ENCODE results near the gene MAG. TPM values are rescaled to one million over a fixed set of nuclear protein-coding genes. Genes with fewer than 3 reads are reported as not detected.

Gene MAG
- total and polyA plus RNA-seq, 10 of the 15 experiments (the other 5 are each of a cell fraction or from before 2014, with no cell fraction given) = 0.03 to 0.82 (median 0.17) TPM; not detected in 2

DNA sequence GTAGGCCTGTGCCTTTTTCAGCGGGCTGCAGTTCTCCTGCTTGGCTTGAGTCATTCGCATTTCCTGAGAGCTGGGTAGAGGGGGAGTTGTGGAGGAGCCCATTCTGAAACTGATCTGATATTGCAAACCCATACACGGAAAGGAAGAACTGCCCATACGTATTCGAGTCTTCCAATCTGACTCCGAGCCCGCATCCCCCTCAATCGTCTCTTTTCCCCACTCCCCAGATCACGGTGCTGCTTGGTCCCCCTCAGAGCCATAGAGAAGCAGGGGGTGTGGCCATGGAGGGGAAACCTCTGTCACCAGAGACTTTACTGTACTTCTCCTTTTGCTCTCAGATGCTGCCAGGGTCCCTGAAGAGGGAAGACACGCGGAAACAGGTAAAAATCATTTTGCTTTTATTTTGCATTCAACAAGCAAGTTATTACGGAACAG lies 36.9 kb downstream of the MAG start, which contains the start of gene CD22 (continued):
- TF ChIP-seq, protein P1, sequence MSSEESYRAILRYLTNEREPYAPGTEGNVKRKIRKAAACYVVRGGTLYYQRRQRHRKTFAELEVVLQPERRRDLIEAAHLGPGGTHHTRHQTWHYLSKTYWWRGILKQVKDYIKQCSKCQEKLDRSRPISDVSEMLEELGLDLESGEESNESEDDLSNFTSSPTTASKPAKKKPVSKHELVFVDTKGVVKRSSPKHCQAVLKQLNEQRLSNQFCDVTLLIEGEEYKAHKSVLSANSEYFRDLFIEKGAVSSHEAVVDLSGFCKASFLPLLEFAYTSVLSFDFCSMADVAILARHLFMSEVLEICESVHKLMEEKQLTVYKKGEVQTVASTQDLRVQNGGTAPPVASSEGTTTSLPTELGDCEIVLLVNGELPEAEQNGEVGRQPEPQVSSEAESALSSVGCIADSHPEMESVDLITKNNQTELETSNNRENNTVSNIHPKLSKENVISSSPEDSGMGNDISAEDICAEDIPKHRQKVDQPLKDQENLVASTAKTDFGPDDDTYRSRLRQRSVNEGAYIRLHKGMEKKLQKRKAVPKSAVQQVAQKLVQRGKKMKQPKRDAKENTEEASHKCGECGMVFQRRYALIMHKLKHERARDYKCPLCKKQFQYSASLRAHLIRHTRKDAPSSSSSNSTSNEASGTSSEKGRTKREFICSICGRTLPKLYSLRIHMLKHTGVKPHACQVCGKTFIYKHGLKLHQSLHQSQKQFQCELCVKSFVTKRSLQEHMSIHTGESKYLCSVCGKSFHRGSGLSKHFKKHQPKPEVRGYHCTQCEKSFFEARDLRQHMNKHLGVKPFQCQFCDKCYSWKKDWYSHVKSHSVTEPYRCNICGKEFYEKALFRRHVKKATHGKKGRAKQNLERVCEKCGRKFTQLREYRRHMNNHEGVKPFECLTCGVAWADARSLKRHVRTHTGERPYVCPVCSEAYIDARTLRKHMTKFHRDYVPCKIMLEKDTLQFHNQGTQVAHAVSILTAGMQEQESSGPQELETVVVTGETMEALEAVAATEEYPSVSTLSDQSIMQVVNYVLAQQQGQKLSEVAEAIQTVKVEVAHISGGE (CRISPR knock-in tag; IDR thresholded peaks at IDR 0.05) = no peak
- TF ChIP-seq ATF2 (IDR thresholded peaks at IDR 0.05; ENCODE audit: low read length) (peak; percentile 14; the same call in 1 of the 2 replicates), SIN3A (IDR thresholded peaks at IDR 0.05; ENCODE audit: low read depth, low read length) (no peak), IKZF2 (IDR thresholded peaks at IDR 0.05) (peak; percentile 60 to 62; a peak in 2 of 4 replicates), CREM (IDR thresholded peaks at IDR 0.05; ENCODE audit: low read depth) (no peak), KLF5 (IDR thresholded peaks at IDR 0.05; ENCODE audit: partially characterized antibody) (peak; percentile 83), SRF (IDR thresholded peaks at IDR 0.05; ENCODE audit: low read depth in 2 of 2, low read length in 2 of 2) (no peak), RB1 (IDR thresholded peaks at IDR 0.05; ENCODE audit: borderline replicate concordance) (no peak), YBX1 (IDR thresholded peaks at IDR 0.05) (no peak), BHLHE40 (IDR thresholded peaks at IDR 0.05; ENCODE audit: borderline replicate concordance in 1 of 2, low read depth in 2 of 2, low read length in 1 of 2) (peak; percentile 54 to 78; a peak in 3 of 4 replicates), POLR2AphosphoS5 (IDR thresholded peaks at IDR 0.05; ENCODE audit: low read length) (peak; percentile 98), BRCA1 (IDR thresholded peaks at IDR 0.05; ENCODE audit: low read depth, low read length) (no peak), RUNX3 (IDR thresholded peaks at IDR 0.05; ENCODE audit: low read length) (peak; percentile 55), RAD21 (IDR thresholded peaks at IDR 0.05; ENCODE audit: insufficient read depth, low read depth, low read length) (no peak), CBX5 (IDR thresholded peaks at IDR 0.05; ENCODE audit: low read depth) (no peak), CBFB (IDR thresholded peaks at IDR 0.05; ENCODE audit: low read depth) (peak; percentile 53; the same call in 1 of the 2 replicates), POLR2AphosphoS2 (IDR thresholded peaks at IDR 0.05; ENCODE audit: low read depth, low read length) (no peak; the same call in 1 of the 2 replicates), ASH2L (IDR thresholded peaks at IDR 0.05; ENCODE audit: borderline replicate concordance, low read depth) (no peak), NR2F1 (conservative IDR thresholded peaks at IDR 0.05) (no peak), SREBF1 (IDR thresholded peaks at IDR 0.05; ENCODE audit: low read length) (no peak), FOXM1 (IDR thresholded peaks at IDR 0.05; ENCODE audit: low read depth, low read length) (no peak), IRF4 (IDR thresholded peaks at IDR 0.05; ENCODE audit: low read depth, low read length) (0 out of 2 replicates have a peak, but pooled peaks have one; percentile 36), TCF12 (IDR thresholded peaks at IDR 0.05; ENCODE audit: low read depth, low read length) (no peak), FOXK2 (IDR thresholded peaks at IDR 0.05) (no peak; the same call in 1 of the 2 replicates)
- TF ChIP-seq, protein P2, sequence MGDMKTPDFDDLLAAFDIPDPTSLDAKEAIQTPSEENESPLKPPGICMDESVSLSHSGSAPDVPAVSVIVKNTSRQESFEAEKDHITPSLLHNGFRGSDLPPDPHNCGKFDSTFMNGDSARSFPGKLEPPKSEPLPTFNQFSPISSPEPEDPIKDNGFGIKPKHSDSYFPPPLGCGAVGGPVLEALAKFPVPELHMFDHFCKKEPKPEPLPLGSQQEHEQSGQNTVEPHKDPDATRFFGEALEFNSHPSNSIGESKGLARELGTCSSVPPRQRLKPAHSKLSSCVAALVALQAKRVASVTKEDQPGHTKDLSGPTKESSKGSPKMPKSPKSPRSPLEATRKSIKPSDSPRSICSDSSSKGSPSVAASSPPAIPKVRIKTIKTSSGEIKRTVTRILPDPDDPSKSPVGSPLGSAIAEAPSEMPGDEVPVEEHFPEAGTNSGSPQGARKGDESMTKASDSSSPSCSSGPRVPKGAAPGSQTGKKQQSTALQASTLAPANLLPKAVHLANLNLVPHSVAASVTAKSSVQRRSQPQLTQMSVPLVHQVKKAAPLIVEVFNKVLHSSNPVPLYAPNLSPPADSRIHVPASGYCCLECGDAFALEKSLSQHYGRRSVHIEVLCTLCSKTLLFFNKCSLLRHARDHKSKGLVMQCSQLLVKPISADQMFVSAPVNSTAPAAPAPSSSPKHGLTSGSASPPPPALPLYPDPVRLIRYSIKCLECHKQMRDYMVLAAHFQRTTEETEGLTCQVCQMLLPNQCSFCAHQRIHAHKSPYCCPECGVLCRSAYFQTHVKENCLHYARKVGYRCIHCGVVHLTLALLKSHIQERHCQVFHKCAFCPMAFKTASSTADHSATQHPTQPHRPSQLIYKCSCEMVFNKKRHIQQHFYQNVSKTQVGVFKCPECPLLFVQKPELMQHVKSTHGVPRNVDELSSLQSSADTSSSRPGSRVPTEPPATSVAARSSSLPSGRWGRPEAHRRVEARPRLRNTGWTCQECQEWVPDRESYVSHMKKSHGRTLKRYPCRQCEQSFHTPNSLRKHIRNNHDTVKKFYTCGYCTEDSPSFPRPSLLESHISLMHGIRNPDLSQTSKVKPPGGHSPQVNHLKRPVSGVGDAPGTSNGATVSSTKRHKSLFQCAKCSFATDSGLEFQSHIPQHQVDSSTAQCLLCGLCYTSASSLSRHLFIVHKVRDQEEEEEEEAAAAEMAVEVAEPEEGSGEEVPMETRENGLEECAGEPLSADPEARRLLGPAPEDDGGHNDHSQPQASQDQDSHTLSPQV (IDR thresholded peaks at IDR 0.05) = no peak

Measured in GM12878 (cell line).